GM12892 (cell line): ENCODE data around the gene CDKN3.

Experiments used
- POLR2A ChIP-seq: IDR thresholded peaks from 2 replicates; pipeline ENCODE4 v1.6.1; 2011; ENCODE audit warnings: low read depth, low read length, control low read depth
- POLR2AphosphoS5 ChIP-seq: IDR thresholded peaks from 2 replicates; pipeline ENCODE4 v1.6.1; 2011; ENCODE audit warnings: low read depth, low read length, control low read depth
- TAF1 ChIP-seq: IDR thresholded peaks from 2 replicates; pipeline ENCODE4 v1.6.1; 2011; ENCODE audit warnings: low read depth, mild to moderate bottlenecking, control low read depth, low read length, borderline replicate concordance

GRCh38 chr14:54465654-54466053 is 68.8 kb downstream of the CDKN3 start:
- TF ChIP-seq POLR2A (no peak), TAF1 (no peak), POLR2AphosphoS5 (no peak)
